ENCODE data around the gene SDE2. TPM values are rescaled to one million over a fixed set of nuclear protein-coding genes. Genes with fewer than 3 reads are reported as not detected.
"Not testable (repeated sequence)": the region's sequence is repeated elsewhere in the genome, so short reads cannot be mapped to it uniquely, and the experiment has no call there.

SDE2 gene
- total RNA-seq (2014; rRNA removed) = 19.7 and 21.5 TPM in 2 replicates
- polyA plus RNA-seq (2012) = 4.7 TPM

GRCh38 chr1:225999227-225999911 is at the start of gene SDE2:
Gene SDE2 (minus strand): TSS chr1:225999343. CDS start chr1:225999312, 31 bp downstream.
- DNase-seq (ENCODE audit: low read depth) = peak; percentile 98

DNA sequence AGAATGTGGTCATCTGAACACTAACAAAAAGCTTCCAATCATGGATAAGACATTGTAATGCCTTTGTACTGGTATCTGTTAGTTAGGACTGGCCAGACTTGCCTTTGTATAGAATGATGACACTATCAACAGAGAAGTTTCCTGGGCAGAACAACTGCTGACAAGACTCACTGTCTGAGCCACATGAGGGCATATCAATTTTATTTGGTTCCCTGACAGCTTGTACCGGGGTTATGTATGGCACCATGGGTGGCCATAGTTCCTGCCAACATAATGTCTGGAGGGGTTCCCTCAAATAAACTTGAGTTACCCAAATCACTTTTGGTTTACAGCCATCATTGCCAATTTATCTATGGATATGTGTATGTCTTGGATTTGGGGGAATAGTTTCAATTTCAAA is 49.7 kb upstream of the SDE2 start:
- DNase-seq (ENCODE audit: low read depth) = no peak

- no peak for DNase-seq (ENCODE audit: low read depth)
Measured at GRCh38 chr1:226047495-226047894, 48.4 kb upstream of the SDE2 start.

DNA sequence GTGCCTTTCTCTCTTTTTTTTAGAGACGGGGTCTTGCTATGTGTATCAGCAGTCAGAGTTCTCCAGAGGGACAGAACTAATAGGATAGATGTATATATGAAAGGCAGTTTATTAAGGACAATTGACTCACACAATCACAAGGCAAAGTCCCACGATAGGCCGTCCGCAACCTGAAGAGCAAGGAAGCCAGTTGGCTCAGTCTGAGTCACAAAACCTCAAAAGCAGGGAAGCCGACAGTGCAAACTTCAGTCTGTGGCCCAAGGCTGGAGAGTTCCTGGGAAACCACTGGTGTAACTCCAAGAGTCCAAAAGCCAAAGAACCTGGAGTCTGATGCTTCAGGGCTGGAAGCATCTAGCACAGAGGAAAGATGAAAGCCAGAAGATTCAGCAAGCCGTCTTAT is 47.1 kb upstream of the SDE2 start:
- DNase-seq (ENCODE audit: low read depth) = peak; percentile 87

DNA sequence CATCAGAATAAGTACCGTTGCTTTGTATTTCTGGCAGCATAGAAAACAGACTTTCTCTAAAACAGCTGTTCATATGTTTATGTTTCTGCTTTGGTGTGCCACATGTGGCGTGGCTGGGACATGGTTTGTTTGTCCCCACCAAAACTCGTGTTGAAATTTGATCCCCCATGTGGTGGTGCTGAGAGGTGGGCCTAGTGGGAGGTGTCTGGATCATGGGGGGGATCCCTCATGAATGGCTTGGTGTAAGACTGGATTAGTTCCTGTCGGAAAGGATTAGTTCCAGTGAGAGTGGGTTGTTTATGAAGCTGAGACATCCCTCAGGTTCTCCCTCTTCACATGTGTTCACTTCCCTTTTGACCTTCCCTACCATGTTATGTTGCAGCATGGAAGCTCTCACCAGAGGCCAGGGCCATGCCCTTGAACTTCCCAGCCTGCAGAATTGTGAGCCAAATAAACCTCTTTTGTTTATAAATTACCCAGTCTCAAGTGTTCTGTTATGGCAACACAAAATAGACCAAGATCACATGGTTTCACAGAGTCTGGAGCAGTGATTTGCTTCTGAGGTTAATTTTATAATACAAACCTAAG is 45.5 kb upstream of the SDE2 start:
- DNase-seq (ENCODE audit: low read depth) = no peak

GRCh38 chr1:226041419-226041818 is 42.3 kb upstream of the SDE2 start:
- DNase-seq (ENCODE audit: low read depth) = no peak

DNA sequence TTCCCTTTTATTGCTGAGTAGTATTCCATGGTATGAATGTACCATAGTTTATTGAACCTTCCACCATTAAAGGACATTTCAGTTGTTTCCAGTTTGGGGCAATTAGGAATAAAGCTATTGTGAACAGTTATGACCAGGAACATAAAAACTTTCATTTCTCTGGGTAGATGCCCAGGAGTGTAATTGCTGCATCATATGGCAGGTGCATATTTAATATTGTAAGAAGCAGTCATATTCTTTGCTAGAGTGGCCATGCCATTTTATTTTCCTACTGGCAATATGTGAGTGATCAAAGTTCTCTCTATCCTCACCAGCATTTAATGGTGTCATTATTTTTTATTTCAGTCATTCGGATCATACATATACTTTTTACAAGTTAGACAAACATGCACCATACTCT is 39.5 kb upstream of the SDE2 start:
- no peak for DNase-seq (ENCODE audit: low read depth)

DNA sequence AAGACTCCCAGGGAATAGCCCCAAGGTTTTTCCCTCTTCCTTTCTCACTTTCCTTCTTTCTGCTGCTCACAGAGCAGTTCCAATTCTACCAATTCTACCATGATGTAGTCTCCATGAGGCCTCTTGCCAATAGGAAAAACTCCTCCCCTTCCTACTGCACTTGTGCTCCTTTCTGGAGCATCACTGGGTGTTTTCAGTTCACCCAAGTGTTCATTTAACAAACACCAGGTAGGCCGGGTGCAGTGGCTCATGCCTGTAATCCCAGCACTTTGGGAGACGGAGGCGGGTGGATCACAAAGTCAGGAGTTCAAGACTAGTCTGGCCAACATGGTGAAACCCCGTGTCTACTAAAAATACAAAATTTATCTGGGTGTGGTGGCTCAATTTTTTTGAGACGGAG is 36.8 kb upstream of the SDE2 start:
- DNase-seq (ENCODE audit: low read depth) = no peak

- DNase-seq (ENCODE audit: low read depth) = peak; percentile 82
Measured at GRCh38 chr1:226034482-226034881, 35.3 kb upstream of the SDE2 start.

GRCh38 chr1:226033991-226034390 is 34.8 kb upstream of the SDE2 start:
- no peak for DNase-seq (ENCODE audit: low read depth)

- no peak for DNase-seq (ENCODE audit: low read depth)
Measured at GRCh38 chr1:226033582-226033981, 34.4 kb upstream of the SDE2 start.

- DNase-seq (ENCODE audit: low read depth) = no peak
Measured at GRCh38 chr1:226029568-226030225, 30.6 kb upstream of the SDE2 start.

DNA sequence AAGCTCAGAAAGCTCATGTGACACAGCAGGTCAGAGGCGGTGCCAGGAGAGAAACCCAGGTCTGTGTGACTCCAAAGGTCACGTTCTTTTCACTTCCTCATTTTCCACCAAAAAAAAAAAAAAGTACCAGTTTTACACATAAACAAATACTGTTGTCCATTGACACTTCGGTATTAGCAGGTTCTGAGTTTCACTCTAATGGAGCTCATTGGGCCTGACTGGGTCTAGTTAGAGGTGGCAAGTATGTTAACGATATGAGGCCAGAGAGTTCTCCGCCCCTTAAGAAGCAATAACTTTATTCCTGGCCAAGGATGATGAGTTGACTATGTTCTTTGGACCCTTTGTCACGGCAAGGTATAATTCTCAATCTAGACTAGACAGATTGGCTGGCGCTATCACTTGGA is 30.0 kb upstream of the SDE2 start:
- no peak for DNase-seq (ENCODE audit: low read depth)

DNA sequence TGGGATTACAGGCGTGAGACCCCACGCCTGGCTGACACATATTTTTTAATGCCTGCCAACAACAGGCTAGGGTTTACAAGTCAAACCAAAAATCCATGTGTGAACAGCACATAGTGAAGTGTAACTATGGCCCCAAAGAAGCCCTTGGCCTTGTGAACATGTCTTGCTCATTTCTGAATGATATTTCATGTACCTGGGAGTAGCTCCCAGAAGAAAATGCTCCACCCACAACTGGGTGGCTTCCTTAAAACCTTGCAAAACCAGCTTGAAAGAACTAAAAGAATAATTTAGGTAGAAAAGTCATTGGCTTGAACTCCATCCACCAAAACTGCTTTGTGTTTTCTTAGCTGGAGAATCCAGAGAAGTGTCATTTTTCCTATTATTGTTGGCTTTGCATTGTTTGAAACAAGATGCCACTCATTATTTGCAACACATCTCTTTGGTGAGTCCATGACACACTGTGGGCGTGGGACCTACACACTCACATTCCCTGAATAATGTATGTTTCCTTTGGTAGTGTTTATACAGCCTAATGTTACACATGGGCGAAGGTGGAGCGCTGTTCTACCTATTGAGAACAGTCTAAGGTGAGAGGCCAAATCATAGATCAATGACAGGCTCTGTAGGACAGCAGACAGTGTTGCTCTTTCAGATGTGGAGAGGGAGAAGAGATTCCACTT is 28.5 kb upstream of the SDE2 start:
- DNase-seq (ENCODE audit: low read depth) = no peak

- no peak for DNase-seq (ENCODE audit: low read depth)
Measured at GRCh38 chr1:226026833-226027232, 27.7 kb upstream of the SDE2 start.

- DNase-seq (ENCODE audit: low read depth) = no peak
Measured at GRCh38 chr1:226023735-226024134, 24.6 kb upstream of the SDE2 start.

DNA sequence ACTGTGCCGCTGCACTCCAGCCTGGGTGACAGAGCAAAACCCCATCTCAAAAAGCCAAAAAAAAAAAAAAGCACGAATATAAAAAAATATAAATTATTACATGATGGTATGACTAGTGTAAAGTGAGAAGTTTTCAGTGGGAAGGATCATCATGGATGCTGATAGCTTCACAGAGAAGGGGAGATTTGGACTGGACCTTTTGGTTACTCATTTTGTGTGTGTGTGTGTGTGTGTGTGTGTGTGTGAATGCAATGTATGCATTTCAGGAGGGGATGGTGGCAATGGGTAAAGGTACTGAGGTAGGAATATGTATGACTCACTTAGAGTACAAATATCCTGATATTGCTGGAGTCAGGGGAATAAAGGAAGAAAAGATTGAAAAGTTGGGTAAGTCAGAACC is 22.7 kb upstream of the SDE2 start:
- DNase-seq (ENCODE audit: low read depth) = no peak

- no peak for DNase-seq (ENCODE audit: low read depth)
Measured at GRCh38 chr1:226021401-226021800, 22.3 kb upstream of the SDE2 start.

DNA sequence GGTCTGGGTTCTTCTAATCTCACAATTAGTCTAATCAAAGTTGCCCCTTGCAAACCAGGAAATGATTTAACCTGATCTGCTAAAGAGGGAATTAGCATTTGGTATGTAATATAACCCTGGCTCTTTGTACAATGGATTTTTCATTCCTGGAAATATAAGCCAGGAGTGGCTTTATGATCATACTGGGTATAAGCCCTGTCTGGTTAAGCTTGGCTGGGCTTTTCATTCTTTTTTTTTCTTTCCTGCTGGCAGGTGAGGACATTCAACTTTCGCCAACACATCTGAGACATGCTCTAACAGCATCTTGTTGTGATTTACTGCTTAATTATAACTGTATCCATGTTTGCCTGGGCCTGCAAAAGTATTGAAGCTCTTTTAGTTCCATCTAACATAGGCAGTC is 20.4 kb upstream of the SDE2 start:
- DNase-seq (ENCODE audit: low read depth) = no peak

GRCh38 chr1:226017070-226017469 is 17.9 kb upstream of the SDE2 start:
- no peak for DNase-seq (ENCODE audit: low read depth)

GRCh38 chr1:226009650-226010044 is 10.5 kb upstream of the SDE2 start:
- DNase-seq (ENCODE audit: low read depth) = no peak

DNA sequence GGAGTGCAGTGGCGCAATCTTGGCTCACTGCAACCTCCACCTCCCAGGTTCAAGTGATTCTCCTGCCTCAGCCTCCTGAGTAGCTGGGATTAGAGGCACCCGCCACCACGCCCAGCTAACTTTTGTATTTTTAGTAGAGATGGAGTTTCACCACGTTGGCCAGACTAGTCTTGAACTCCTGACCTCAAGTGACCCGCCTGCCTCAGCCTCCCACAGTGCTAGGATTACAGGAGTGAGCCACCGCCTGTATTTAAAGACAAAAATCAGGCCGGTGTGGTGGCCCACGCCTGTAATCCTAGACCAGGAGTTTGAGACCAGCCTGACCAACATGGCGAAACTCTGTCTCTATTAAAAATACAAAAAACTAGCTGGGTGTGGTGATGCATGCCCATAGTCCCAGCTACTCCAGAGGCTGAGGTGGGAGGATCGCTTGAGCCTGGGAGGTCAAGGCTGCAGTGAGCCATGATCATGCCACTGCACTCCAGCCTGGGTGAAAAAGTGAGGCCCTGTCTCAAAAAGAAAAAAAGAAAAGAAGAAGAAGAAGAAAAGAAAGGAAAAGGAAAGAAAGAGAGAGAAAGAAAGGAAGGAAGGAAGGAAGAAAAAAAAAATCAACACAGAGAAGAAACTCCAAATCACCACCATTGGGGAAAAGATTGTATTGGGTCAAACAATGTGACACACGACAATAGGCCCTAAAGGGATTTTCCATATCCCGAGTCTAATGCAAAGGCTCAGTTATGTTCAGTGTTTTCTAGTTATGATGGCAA is 8.2 kb upstream of the SDE2 start:
- not testable (repeated sequence) for DNase-seq (ENCODE audit: low read depth)
